ENCODE data around the gene STAU1.

DNA sequence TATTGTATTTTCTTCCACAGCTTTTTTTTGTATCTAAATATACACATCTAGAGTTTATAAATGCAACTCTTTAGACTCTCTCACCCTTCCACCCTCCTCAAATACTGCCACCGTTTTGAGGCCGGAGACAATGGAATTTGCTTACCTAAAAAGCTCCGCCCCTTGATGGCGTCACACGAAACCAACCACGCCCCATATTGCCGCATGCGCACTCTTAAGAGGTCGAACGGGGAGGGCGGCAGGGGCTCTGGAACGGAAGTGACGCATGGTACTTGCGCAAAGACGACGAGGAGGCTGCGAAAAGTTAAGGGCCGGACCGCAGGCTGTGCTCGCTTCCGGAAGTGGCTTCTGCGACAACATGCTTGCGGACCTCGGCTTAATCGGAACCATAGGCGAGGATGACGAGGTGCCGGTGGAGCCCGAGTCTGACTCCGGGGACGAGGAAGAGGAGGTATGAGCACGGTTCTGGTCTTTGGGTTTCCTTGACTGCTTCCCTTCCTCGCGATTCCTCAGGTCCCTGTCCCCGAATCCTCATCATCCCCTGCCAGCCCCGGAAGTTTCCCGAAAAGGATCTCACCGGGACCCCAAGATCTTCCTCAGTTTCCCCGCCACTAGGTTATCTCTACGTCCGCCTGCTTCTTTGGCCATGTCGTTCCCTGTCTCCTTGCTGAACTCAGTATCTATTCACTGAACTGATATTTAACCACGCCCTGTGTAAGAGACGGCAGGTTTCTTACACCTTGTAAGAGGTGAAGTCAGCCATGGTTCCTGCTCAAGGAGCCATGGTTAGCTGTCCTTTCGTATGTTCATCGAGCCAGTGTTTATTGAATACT lies 31.2 kb upstream of the STAU1 start, which contains the start of gene DDX27:
- TF ChIP-seq EZH2 (IDR thresholded peaks at IDR 0.05; ENCODE audit: insufficient read depth, poor library complexity, severe bottlenecking) (no peak), EZH2phosphoT487 (IDR thresholded peaks at IDR 0.05; ENCODE audit: insufficient read depth, low read depth) (no peak)

All from GM23248 (cell line).